ENCODE measurements around the gene JARID2.

Gene JARID2

DNA sequence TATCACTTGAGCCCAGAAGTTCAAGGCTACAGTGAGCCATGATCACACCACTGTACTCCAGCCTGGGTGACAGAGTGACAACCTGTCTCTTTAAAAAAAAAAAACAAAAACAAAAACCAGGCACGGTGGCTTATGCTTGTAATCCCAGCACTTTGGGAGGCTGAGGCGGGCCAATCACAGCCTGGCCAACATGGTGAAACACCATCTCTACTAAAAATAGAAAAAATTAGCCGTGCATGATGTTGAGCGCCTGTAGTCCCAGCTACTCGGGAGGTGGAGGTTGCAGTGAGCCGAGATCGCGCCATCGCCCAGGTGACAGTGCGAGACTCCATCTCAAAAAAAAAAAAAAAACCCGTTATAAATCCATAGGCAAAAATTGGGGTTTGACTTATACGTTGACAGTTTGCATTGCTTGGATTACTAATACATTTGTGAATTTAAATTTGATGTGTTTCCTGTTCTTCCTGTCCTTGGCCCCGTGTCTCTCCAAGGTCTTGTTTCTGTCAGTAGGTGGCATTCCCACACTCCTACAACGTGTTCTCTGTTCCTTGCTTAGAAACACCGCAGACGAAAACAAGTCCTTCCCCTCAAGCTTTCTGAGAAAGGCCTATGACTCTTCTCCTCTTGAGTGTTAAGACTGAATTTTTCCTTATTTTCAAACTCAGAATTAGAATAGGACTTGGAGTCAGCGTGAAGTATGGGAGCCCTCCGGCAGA lies 269.9 kb downstream of the JARID2 start:
- DNase-seq (ENCODE audit: low read depth in 2 of 3, low spot score in 2 of 3) = no peak

DNA sequence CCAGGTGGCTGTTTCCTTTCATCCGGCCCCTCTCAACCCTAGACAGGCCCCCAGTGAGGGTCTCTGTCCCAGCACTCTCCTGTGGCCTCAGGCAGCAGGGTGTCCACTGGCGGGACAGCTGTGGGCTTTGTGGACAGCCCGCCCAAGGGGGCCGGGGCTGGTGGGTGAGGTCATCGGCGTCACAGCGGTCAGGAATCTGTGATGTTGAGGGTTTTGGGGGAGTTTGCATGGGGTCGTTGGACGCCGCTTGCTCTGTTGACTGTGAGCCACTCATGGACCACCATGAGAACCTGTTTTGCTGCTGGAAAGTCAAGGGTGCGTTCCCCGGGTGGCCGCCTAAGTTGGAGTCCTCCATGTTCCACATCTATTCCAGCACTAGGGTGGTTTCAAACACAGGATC lies 270.5 kb downstream of the JARID2 start:
- DNase-seq (ENCODE audit: low read depth in 2 of 3, low spot score in 2 of 3) = no peak

DNA sequence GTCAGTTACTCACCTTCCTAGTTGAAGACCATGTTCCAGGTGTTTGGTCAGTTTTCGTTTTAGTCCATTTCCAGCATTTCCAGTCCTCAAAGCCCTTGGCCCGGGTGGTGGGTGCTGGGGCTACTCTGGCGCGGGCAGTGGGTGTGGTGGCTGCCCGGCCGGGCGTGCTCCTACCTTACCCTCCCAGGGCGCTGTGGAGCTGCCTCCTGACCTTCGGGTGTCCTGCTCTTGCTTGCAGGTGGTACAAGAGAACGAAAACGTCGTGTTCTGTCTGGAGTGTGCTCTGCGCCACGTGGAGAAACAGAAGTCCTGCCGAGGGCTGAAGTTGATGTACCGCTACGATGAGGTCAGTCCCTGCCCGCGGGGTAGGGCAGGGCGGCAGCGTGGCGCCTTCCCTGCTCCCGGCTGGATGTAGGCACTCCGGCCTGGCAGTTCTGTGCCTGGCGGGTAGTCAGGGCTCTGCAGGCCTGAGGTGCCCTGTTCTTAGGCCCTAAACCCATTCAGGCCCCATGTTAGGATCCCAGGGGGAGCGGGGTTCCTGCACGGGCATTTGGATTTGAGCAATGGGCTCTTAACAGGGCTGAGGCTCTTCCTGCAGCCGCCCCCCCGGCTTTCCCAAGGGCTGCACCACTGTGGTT lies 271.2 kb downstream of the JARID2 start:
- DNase-seq (ENCODE audit: low read depth in 2 of 3, low spot score in 2 of 3) = no peak

DNA sequence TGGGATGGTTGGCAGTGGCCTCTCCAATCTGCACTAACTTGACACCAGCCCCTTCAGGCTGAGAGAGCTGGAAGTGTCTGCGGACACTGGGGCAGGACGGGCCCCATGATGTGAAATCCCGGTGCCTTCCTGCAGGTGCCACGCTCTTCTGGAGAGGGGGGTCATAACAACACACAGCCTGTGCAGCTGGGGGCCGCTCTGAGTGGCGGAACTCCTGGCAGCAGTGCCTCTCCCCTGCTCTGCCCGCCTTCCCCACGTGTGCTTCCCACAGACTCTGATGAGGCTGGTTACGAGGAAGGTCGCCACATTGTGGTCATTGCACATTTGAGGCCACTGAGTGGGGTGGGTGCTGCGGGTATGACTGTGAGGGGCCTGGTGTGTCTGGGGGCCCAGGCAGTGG lies 271.7 kb downstream of the JARID2 start:
- no peak for DNase-seq (ENCODE audit: low read depth in 2 of 3, low spot score in 2 of 3)

DNA sequence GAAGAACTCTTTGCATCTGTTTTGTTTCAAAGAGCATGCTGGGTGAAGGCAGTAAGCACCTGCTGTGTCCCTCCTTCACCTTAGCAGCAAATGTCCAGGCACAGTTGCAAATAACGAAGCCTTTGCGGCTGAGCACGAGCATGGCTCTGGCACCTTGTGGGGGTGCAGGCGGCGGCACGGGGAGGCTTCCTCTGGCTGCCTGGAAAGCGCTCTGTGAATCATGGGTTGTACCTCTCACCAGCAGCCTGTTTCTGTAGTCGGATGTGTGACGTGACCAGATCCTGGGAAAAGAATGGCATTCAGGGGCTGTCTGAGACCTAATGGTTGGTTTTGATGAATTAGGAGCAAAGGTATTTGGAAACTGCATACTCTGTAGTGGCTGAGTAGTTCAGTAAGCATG lies 272.2 kb downstream of the JARID2 start:
- no peak for DNase-seq (ENCODE audit: low read depth in 2 of 3, low spot score in 2 of 3)

DNA sequence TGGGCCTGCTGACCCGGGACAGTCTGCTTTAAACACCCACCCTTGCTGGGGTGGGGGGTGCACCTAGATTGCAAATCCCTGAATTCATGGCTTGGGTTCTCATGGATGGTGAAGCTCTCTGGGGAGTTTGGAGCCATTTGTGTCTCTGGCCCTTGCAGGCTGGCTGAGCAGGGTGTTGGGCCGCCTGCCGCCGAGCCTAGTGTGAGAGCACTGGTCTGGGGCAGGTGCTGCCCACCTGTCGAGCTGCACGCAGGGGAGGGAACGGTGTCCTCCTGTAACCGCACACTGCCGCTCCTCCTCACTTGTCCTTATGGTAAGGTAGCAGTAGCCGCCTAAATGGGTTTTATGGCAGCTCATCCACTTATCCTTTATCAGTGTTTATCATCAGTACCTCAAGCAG lies 273.0 kb downstream of the JARID2 start:
- no peak for DNase-seq (ENCODE audit: low read depth in 2 of 3, low spot score in 2 of 3)

DNA sequence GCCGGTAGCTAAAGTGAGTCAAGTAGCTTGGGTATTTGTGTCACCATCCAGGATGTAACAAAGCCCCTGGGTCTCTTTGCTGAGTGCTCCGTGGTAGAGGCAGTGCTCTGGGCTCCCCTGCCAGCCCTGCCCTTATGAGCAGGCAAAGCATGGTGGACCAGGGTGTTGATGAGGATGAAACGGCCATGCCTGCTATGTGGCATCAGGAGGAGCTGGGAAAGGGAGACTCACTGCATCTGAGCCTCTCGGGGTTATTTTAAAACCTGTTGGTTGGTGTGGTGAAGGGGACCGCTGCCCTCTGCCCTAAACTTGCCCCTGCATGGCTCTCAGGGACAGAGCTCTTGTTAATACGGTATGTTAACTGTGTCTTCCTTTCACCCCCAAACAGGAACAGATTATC lies 273.8 kb downstream of the JARID2 start:
- no peak for DNase-seq (ENCODE audit: low read depth in 2 of 3, low spot score in 2 of 3)

DNA sequence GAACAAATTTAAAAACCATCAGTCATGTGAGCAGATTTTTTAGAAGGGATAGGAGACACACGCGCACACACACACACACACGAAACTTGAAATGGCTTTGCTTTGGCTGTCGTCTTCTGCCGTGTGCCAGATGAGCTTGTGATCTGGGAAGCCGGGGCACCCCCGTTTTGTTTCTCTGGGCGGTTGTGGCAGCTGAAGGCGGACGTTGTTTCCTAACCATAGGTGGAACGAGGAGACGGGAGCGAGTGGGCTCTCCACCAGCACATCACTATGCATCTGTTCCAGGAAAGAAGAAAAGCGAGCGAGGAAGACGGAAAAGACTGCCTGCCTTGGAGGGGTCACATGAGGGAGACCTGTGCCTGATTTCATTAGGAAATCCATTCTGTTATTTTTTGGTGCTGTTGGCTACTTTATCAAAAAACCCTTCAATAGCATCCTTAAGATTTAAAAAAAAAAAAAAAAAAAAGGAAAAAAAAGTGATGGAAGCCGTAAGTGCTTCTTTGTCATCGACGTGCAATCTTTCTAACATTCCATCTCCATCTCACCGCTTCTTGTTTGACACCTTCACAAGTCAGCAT lies 274.8 kb downstream of the JARID2 start:
- no peak for DNase-seq (ENCODE audit: low read depth in 2 of 3, low spot score in 2 of 3)

DNA sequence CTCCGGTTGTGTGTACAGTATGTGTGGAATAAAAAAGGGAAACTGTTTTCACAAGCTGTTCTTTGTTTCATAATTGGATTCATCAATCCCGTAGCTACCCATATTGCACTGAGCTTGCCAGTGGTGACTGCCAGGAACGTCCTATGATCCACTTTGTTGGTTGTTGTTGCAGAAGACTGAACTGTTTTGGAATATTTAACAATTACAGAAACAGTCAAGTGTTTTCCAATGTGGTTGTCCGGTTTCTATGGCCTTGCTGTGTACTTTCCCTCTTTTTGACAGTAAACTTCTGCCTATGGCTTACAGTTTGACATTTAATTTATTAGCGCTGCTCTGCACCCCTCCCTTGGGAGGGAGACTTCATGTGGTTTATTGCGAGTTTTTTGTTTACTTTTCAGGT lies 275.7 kb downstream of the JARID2 start:
- DNase-seq (ENCODE audit: low read depth in 2 of 3, low spot score in 2 of 3) = no peak

DNA sequence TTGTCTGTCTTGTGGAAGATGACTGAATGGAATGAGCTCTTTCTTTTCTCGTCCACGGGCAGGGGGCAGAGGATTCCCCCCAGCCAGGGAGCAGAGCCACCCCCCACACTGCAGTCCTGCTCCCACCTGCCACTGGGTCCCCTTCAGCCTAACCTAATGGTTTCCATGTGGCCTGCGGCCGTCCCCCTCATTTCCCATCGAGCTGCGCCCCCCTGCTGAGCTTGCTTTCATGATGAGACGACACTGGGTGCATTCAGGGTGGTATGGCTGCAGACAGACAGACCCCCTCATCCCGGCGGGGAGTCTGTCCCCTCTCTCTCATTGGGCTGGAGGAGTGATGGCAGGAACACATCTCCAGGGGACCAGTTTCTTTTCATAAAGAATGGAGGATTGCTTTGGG lies 276.2 kb downstream of the JARID2 start:
- DNase-seq (ENCODE audit: low read depth in 2 of 3, low spot score in 2 of 3) = no peak

DNA sequence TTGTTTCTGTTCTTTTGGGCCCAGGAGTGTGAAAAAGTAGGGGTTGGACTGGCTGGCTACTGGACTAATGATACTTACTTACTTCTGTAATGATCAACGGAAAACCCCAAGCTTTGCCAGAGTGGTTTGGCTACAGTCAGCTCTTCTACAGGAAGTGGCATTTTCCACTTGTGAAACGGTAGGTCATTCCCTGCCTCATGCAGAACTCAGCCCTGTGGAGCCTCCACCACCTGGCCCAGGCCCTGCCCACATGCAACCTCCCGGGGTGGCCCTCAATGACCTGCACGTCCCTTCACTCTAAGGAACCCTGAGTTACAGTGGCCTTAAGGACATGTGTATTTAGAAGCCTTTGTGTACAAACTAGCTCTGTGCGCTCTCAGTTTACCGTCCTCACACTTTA lies 276.6 kb downstream of the JARID2 start:
- DNase-seq (ENCODE audit: low read depth in 2 of 3, low spot score in 2 of 3) = no peak

DNA sequence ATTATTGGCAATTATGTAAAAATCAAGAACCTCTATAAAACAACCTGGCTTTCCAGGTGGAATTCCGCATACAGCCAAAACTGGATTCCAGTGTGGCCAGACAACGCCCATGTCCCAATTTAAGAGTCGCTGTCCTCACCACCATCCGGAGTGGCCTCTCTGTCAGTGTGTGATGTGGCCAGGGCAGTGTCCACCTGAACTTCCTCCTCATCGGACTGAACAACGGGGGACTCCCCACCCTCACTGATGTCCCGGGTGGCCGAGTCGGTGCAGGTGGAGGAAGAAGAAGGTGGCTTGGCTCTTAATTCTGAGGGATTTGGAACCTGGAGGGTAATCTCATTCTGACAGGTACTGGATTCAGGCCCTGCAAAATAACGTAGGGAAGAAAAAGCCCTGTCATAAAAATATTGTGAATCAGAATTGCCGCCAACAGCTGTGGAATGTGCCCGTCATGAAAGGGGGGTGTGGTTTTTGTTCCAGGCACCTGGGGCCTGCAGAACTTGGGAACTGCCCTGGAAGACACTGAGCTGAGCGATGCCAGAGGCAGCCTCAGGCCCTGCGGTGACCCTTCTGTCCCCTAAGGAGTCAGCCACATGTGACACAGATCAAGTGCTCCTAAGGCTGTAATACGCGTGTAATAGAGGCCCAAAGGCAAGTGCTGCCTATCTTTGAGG lies 277.1 kb downstream of the JARID2 start:
- no peak for DNase-seq (ENCODE audit: low read depth in 2 of 3, low spot score in 2 of 3)

DNA sequence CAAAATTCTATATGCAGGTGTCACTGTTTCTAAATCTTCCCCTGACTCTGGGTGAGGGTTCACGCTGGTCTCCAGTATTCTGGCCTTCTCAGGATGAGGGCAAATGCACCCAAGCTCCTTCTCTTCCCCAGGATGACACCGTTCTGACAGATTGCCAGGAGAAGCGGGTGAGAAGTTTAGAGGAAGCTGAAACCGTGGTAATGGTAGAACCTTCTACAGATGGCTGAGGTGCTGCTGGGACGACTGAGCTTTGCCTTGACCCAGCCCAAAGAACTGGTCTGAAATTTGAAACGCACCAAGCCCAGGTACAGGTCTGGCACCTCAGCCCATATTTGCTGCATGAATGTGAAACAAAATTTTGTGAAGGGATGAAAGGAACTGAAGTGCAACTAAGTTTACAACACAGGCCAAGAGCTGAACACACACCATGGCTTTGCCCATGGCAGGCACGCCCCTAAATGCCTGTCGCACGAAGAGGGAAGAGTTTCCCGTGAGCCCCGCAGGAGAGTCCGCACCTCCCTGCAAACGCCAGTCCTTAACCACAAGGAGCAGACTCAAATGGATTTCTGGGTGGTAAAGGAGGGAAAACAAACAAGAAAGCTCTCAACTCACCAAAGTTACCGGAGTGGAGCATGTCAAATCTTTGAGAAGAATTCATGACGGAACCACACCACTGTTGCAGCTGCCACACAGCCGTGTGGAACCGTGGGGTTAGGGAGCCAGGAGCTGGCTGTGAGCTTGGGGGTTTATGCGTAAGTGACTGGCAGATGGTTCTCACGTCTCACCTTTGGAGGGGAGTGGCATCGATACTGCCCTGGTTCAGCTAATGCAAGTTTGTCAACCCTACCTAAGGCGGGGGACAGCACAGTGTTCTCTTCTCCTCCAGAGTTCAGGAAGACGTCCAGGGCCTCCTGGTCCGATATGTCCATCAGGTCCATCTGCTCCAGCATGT lies 278.1 kb downstream of the JARID2 start:
- no peak for DNase-seq (ENCODE audit: low read depth in 2 of 3, low spot score in 2 of 3)

DNA sequence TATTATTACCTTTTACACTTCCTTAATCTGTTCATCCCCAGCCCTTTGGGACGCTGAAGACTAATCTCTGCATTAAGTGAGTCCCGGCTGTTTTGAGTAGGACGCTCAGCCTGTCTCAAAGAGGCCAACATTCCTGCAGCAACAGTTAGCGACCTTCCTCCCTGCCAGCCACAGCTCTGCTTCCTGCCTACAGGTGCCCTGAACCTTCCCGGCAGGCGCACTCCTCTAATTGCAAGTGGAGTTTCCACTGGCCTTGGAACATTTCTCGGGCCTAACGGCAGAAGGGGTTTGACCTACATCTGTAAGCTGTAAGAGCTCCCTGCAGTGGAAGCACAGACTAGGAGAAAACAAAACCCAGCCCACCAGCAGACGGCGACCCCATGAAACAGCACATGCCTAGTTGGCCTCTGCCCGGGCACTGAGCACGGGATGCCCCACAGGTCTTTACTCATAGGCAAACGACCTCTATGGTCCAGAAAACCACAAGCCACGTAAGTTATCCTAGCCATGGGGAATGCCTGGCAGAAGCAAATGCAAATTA lies 279.1 kb downstream of the JARID2 start:
- no peak for DNase-seq (ENCODE audit: low read depth in 2 of 3, low spot score in 2 of 3)

DNA sequence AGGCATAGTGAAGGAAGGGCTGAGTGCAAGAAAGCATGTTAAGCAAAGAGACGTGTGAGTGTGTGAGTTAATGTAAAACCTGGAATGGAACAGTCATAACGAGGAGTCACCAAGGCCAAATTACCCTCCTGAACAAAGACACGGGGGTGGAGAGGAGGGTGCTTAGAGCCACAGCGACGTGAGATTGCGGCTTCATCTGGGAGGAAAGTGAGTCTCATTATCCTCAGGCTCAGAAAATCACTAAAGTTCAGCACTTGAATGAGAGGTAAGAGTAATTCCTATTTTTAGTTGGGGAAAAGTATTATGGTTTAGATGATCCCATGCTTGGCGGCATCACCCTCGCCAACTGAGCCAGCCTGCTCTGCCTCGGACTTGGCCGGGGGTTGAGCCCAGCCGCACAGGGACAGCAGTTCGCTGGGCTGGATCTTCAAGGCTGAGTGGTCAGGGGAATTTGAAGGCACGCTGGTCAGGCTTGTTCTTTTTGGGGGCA lies 280.4 kb downstream of the JARID2 start:
- no peak for DNase-seq (ENCODE audit: low read depth in 2 of 3, low spot score in 2 of 3)

DNA sequence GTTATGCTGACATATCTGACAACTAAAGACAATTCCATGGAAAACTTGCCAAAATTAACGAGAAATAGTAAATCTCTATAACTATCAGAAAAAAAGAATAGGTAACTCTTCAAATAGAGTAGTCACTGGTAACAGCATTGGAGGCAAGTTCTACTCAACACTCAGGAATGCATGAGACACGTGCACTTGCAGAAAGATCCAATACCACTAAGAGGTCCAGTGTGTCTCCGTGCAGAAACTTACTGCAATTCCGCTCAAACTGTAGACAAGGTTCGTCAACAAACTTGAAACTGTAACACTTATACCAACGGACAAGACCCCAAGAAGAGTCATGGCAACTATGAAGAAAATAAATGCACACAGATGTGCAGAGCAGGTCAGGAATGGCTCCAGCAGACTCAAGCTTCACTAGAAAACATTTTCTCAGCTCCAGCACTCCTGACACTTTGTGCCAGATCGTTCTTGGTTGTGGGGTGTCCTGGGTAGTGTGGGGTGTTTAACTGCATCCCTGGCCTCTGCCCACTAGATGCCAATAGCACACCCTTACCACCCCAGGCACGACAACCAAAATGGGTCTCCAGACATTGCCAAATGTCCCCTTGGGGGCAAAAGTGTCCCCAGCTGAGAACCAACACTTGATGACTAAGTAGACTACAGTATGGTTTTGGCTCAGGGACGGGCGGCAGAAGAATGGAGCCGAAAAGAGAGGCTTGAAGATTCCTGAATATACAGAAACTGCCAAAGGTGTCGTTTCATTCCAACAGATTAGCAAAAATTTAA lies 282.2 kb downstream of the JARID2 start:
- DNase-seq (ENCODE audit: low read depth in 2 of 3, low spot score in 2 of 3) = no peak

DNA sequence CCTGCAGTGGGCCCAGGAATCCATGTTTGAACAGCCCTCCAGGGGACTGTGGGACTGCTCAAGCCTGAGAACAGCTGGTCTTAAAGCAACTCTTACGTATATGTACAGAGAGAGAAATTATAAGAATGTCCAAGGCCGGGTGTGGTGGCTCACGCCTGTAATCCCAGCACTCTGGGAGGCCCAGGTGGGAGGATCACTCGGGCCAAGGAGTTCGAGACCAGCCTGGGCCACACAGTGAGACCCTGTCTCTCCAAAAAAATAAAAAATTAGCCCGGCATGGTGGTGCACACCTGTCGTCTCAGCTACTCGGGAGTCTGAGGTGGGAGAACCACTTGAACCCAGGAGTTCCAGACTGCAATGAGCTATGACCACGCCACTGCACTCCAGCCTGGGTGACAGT lies 283.0 kb downstream of the JARID2 start:
- no peak for DNase-seq (ENCODE audit: low read depth in 2 of 3, low spot score in 2 of 3)

DNA sequence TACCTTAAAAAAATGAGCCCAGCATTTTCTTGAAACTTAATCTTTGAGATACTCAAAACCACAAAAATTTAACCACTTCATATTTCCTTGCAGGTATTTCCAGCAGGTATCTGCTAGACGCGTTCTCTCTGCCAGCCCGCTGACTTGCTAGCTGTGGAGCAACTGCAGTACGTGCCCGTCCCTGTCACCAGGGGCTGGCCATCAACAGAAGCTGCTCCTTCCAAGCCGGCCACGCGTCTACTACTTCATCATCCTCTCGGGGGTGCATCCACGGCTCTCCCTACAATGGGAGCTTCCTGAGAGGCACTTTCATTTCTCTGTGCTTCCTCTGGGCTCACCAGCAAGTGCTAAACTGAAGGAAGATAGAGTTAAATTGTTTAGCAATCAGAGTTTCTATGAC lies 284.5 kb downstream of the JARID2 start:
- no peak for DNase-seq (ENCODE audit: low read depth in 2 of 3, low spot score in 2 of 3)

DNA sequence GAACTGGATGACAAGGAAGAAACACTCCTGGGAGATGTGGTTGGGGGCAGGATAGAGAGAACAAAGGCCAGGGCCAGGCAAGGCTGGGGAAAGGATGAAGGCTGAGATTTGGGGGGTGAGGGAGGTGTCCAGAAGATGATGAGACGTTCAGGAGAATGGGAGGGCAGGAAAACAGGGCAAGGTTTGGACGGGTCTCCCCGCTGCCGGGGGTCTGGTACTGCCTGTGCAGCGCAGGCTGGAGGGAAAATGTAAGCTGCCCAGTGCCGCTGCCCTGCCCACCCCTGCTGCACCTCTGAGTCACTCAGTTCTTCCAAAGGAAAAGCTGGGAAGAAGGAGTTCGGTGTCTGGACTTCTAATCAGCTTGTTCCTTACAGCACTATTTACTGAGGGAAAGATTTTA lies 286.1 kb downstream of the JARID2 start:
- DNase-seq (ENCODE audit: low read depth in 2 of 3, low spot score in 2 of 3) = no peak
